Measurements from ENCODE around the gene GMPR.

DNA sequence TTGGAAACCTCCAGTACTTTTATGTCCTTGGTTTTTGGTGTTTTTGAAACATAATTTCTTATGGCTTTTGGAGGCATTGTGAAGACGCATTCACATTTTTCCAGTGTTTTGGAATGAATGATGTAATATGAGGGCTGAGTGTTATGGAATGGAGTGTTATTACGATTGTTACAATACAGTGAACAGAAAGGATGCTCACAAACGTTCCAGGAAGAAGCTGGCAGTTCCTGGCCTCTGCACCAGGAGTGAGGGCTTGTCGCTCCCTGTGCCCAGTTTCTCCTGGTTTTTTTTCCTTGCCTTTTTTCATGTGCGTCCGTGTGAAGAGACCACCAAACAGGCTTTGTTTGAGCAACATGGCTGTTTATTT is 20.3 kb downstream of the GMPR start:
- TF ChIP-seq, protein P1, sequence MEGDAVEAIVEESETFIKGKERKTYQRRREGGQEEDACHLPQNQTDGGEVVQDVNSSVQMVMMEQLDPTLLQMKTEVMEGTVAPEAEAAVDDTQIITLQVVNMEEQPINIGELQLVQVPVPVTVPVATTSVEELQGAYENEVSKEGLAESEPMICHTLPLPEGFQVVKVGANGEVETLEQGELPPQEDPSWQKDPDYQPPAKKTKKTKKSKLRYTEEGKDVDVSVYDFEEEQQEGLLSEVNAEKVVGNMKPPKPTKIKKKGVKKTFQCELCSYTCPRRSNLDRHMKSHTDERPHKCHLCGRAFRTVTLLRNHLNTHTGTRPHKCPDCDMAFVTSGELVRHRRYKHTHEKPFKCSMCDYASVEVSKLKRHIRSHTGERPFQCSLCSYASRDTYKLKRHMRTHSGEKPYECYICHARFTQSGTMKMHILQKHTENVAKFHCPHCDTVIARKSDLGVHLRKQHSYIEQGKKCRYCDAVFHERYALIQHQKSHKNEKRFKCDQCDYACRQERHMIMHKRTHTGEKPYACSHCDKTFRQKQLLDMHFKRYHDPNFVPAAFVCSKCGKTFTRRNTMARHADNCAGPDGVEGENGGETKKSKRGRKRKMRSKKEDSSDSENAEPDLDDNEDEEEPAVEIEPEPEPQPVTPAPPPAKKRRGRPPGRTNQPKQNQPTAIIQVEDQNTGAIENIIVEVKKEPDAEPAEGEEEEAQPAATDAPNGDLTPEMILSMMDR (IDR thresholded peaks at IDR 0.05), result no peak
- no peak for TF ChIP-seq POLR2A (IDR thresholded peaks at IDR 0.05)

Measured in adrenal gland (tissue), 5 donors.